ENCODE data around the gene NHS. TPM values are rescaled to one million over a fixed set of nuclear protein-coding genes. Genes with fewer than 3 reads are reported as not detected.

The NHS gene
- total RNA-seq, 1 donor from 2014 or later = 7.3 TPM

GRCh38 chrX:17605676-17606075, 230.7 kb downstream of the NHS start:
- FAIRE-seq = no peak

GRCh38 chrX:17606231-17606630, 231.2 kb downstream of the NHS start:
- no peak for FAIRE-seq

More at GRCh38 chrX:17605676-17606075, 230.7 kb downstream of the NHS start:
- DNase-seq (ENCODE audit: low spot score in 2 of 2) = no peak

DNA sequence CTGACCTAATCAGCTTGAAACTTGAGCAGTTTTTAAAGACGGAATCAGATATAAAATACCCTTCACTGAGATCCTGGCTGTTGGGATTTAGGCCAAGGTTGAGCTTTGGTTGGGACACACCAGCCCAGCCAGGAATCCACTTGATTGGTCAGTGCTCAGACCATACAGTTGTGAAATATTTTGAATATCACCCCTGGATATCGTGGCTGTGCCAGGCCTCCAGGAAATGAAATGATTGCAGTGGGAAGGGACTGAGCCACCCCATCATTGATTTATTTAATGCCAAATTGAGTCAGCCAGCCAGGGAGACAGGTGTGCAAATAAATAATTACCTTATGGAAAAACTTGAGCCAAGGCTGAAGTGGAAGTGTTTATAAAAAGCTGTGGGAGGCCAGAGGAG, 233.9 kb downstream of the NHS start:
- FAIRE-seq (no peak), DNase-seq (ENCODE audit: low spot score in 2 of 2) (no peak)

More at GRCh38 chrX:17606231-17606630, 231.2 kb downstream of the NHS start:
- DNase-seq (ENCODE audit: low spot score in 2 of 2) = no peak

GRCh38 chrX:17610788-17611187, 235.8 kb downstream of the NHS start:
- DNase-seq (ENCODE audit: low spot score in 2 of 2) = no peak
- no peak for FAIRE-seq

GRCh38 chrX:17613979-17614588, 239.1 kb downstream of the NHS start:
- DNase-seq (ENCODE audit: low spot score in 2 of 2) (no peak), FAIRE-seq (no peak)

GRCh38 chrX:17616936-17617335, 241.9 kb downstream of the NHS start:
- no peak for DNase-seq (ENCODE audit: low spot score in 2 of 2)

GRCh38 chrX:17617806-17618205, 242.8 kb downstream of the NHS start:
- DNase-seq (ENCODE audit: low spot score in 2 of 2) = no peak
- no peak for FAIRE-seq

More at GRCh38 chrX:17616936-17617335, 241.9 kb downstream of the NHS start:
- no peak for FAIRE-seq

DNA sequence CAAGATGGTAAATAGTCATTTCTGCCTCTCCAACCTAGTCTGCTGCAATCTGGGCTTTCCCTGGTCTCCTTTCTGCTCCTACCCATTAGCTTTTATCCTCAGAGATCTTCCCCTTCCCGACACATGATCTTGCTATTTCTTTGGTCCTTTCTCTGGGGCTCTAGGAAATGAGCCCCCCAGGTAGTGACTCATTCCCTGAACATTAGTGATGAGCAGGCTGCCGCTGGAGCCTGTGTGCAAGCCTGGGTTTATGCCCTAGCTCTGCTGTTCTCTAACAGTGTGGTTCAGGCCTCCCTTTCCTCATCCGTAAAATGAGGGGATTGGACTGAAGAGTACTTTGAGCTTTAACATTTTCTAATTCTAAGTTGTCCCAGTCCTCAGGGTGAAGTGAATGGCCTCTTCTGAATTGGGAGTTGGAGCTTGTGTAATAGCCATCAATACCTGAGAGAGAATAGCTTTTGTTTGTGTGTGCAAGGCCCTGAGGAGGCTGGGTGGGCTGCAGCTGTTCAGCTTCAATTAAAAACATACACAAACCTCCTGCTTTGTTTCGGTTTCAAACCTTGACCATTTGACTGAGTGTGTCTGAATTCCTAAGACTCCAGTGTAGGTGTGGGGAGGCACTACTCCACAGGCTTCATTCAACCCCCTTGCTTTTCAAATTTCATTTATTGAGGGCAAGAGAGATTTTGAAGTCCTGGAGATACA, 246.7 kb downstream of the NHS start:
- no peak for FAIRE-seq
- DNase-seq (ENCODE audit: low spot score in 2 of 2) = no peak

DNA sequence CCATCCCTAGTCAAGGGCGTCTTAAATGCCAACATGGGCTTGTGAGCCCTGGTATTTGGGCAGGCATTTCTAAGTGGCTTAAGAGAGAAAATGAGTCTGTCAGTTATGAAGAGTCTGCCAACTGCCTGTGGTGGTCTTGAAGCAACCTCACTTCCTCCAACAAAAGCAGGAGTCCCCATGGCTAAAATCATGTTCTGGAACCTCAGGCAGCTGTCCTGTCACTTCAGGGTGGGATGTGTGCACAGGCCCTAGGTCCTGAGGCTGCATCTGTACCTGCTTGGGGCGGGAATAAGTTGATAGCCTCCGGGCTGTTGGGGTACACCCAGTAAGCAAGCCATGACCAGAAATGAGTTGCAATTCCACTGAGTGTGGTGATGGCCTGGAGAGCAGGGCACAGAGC, 247.3 kb downstream of the NHS start:
- DNase-seq (ENCODE audit: low spot score in 2 of 2) (no peak), FAIRE-seq (no peak)

GRCh38 chrX:17623750-17624149, 248.8 kb downstream of the NHS start:
- FAIRE-seq = no peak
- DNase-seq (ENCODE audit: low spot score in 2 of 2) = no peak

- DNase-seq (ENCODE audit: low spot score in 2 of 2) (no peak), FAIRE-seq (no peak)
Measured at GRCh38 chrX:17627026-17627425, 252.0 kb downstream of the NHS start.

DNA sequence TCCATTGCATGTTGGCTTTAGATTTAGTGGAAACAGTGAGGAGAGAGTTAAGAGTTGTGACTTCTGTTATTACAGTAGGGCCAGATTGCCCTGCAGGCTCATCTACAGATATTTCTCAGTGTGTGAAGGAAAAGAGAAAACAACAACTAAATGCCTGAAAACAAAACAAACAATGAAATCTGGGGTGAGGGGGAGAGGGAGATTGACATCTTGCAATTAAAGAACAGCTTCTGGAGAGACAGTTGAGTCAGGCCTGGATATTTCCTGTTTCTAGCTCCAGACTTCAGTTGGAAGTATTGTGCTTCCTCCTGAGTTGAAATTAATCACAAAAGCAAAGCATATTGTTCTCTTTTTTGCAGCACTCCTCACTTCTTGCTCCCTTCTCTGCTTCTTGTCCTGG, 254.0 kb downstream of the NHS start:
- DNase-seq (ENCODE audit: low spot score in 2 of 2) (no peak), FAIRE-seq (no peak)

DNA sequence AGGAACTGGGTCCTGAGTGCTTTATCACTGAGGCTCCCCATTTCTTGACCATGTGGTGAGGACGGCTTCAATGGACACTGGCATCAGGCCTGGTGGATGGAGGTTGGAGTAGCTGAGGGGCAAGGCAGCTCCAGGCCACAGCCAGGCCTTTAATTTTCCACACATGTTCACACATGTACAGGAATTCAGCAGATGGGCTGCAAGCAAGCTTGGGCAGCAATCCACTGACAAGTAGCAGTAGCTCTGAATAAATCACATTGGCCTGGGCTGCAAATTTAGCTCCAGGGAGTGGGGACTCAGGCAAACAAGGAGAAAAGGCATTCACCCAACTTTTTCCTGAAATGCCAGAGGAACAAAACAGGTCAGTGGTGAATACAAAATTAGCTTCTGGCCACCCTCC, 254.5 kb downstream of the NHS start:
- no peak for FAIRE-seq

GRCh38 chrX:17631647-17632046, 256.6 kb downstream of the NHS start:
- FAIRE-seq = no peak
- no peak for DNase-seq (ENCODE audit: low spot score in 2 of 2)

More for the DNA sequence above, 254.5 kb downstream of the NHS start:
- no peak for DNase-seq (ENCODE audit: low spot score in 2 of 2)

GRCh38 chrX:17632942-17633341, 257.9 kb downstream of the NHS start:
- FAIRE-seq (no peak), DNase-seq (ENCODE audit: low spot score in 2 of 2) (no peak)

DNA sequence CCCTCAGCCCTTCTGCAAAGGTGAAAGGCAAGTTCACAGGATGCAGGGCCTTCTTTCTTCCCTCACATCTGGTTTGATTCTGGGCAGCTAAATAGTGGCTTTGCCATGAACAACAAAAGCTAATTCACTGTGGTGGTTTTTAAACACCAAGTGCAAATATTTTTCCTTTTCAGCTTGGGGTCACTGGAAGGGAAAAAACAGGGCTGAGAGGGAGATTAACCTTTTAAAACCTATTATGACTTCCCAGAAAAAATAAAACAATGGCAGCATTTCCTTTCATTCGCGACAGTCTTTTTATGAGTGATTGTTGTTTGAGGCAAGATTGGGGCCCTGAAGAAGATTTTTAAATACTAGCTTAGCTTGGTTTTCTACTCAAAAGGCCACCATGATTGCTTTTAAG, 258.5 kb downstream of the NHS start:
- FAIRE-seq (no peak), DNase-seq (ENCODE audit: low spot score in 2 of 2) (no peak)

DNA sequence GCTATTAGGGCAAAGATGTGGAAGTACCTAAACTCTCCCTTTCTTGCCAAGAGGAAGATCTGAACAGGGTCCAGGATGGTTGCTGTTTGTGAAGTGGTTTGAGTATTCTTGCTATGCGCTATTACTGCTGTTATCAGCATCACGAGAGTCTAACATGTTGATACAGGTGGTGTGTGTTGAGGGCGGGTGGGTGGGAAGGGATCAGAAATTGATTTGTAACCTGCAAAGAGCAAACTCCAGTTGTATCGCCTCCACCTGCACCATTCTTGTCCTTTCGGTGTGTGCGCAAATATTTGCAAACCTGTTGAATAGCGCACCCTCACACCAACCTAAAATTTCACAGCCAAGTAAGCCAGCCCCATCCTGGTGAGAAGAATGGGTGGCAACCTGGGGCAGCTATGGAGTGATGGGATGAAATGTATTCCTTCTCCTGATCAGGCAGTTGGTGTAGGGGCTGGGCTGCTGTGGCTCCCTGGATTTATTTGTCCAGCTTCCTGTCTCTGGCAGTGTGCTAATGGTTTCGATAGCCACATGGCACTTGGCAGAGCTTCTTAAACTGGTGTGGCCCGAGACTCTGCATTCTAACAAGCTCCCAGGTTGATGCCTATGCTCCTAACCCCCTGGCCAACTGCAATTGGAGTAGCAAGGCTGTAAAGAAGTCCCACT, 259.7 kb downstream of the NHS start:
- DNase-seq (ENCODE audit: low spot score in 2 of 2) = no peak
- no peak for FAIRE-seq

- no peak for DNase-seq (ENCODE audit: low spot score in 2 of 2)
- no peak for FAIRE-seq
Measured at GRCh38 chrX:17635231-17635630, 260.2 kb downstream of the NHS start.

DNA sequence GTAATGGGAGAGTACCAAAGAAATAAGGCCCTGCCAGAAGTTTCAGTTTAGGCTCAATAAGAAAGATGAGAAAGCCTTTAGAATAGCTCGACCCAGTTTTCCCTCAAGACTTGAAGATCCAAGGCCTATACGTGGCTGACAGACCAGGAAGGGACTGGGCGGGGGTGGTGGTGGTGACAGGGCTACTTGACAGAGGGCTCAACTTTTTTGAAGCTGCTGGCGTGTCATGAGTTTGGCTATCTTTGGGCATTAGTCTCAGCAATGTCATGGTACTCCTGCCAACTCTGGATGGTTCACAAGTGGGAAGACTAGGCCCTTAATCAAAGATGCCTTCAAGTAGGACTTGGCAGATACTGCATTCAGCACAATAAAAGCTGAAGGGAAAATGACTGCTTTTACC, 262.2 kb downstream of the NHS start:
- DNase-seq (ENCODE audit: low spot score in 2 of 2) = no peak
- no peak for FAIRE-seq

- no peak for DNase-seq (ENCODE audit: low spot score in 2 of 2)
- FAIRE-seq = no peak
Measured at GRCh38 chrX:17638731-17639130, 263.7 kb downstream of the NHS start.

DNA sequence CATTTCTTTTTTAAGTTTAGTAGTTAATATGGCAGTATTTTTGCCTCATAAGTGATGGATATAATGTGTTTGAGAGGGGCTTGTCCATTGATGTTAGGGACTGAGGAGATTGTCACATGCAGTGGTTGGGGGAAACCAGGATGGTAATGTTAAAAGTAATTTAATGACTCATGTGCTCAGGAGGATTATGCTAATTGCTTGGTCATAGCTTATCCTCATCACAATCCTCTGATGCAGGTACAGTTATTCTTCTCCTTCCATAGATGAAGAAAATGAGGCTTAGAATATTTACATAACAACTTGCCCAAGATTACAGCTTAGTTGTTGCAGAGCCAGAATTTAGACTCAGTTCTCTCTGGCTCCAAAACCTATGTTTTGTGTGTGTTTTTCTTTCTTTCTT, 267.9 kb downstream of the NHS start:
- no peak for DNase-seq (ENCODE audit: low spot score in 2 of 2)
- FAIRE-seq = no peak

DNA sequence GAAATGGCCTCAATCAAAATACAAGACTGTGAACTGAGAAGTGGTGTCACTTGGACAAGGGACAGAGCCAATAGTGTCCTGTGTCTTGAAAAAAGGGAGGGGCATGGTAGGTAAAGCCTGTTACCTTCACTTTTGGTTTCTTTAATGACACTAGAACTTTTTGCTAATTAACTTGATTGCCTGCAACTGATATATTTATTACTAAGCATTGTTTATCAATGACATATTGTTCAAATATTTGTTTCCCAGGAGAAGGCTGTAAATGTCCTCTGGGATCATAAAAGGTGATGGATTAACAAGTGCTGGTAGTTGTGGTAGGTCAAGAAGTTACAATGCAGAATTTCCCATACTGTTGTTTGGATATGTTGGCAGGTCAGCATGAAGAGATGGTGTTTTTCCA, 268.5 kb downstream of the NHS start:
- no peak for DNase-seq (ENCODE audit: low spot score in 2 of 2)
- FAIRE-seq = no peak

All from frontal cortex (tissue), 4 donors.